GM21423 (cell line): ENCODE measurements around the gene EEIG1.
A peak's percentile ranks its signal among the peaks of the same experiment; 100 is the strongest.

ENCODE experiments used
- ATAC-seq: cut with Tn5 transposase; IDR thresholded peaks from one replicate; pipeline ENCODE4 v1.9.1; 2021; ENCODE audit warnings: mild to moderate bottlenecking, moderate library complexity; ENCODE audit not compliant: unreplicated experiment

The EEIG1 gene

GRCh38 chr9:128001779-128002298 lies 21.1 kb upstream of the EEIG1 start:
- ATAC-seq: no peak

GRCh38 chr9:128001151-128001778 lies 20.5 kb upstream of the EEIG1 start:
- no peak for ATAC-seq

GRCh38 chr9:127999461-127999860 lies 18.7 kb upstream of the EEIG1 start:
- ATAC-seq: no peak

- no peak for ATAC-seq
Observed at GRCh38 chr9:127993721-127994120, 12.9 kb upstream of the EEIG1 start.

GRCh38 chr9:127991757-127992274 lies 11.0 kb upstream of the EEIG1 start:
- ATAC-seq: no peak

- no peak for ATAC-seq
Observed at GRCh38 chr9:127991017-127991756, 10.4 kb upstream of the EEIG1 start.

- no peak for ATAC-seq
Observed at GRCh38 chr9:127990554-127990953, 9.8 kb upstream of the EEIG1 start.

- ATAC-seq: no peak
Observed at GRCh38 chr9:127989094-127989493, 8.3 kb upstream of the EEIG1 start.

GRCh38 chr9:127987103-127987614 lies 6.4 kb upstream of the EEIG1 start:
- ATAC-seq: no peak

GRCh38 chr9:127985011-127985410 lies 4.2 kb upstream of the EEIG1 start:
- ATAC-seq: no peak

GRCh38 chr9:127983847-127984289 lies 3.1 kb upstream of the EEIG1 start:
- no peak for ATAC-seq

- ATAC-seq: no peak
Observed at GRCh38 chr9:127982912-127983311, 2.1 kb upstream of the EEIG1 start.

- no peak for ATAC-seq
Observed at GRCh38 chr9:127981559-127982121, 851 bp upstream of the EEIG1 start.

GRCh38 chr9:127980060-127980705 lies 606 bp downstream of the EEIG1 start:
- ATAC-seq: peak; percentile 28

GRCh38 chr9:127979333-127980059 lies 1.3 kb downstream of the EEIG1 start:
- ATAC-seq: no peak

GRCh38 chr9:127979015-127979332 lies 1.8 kb downstream of the EEIG1 start:
- no peak for ATAC-seq

- no peak for ATAC-seq
Observed at GRCh38 chr9:127977884-127978647, 2.7 kb downstream of the EEIG1 start.

GRCh38 chr9:127977009-127977883 lies 3.5 kb downstream of the EEIG1 start:
- ATAC-seq: no peak

GRCh38 chr9:127976498-127976897 lies 4.3 kb downstream of the EEIG1 start:
- no peak for ATAC-seq
